WI38 (cell line): Measurements from ENCODE around the gene SLC47A2.

ENCODE experiments used
- H3K4me3 ChIP-seq: 2 replicates; pipeline ENCODE4 v1.5.1; 2011; ENCODE audit warnings: low read depth, mild to moderate bottlenecking, control low read depth, low read length
- TF ChIP-seq, protein P1 (sequence below): IDR thresholded peaks from 2 replicates; pipeline ENCODE4 v1.5.1; 2012; ENCODE audit warnings: low read depth, mild to moderate bottlenecking, control low read depth, low read length

The SLC47A2 gene

DNA sequence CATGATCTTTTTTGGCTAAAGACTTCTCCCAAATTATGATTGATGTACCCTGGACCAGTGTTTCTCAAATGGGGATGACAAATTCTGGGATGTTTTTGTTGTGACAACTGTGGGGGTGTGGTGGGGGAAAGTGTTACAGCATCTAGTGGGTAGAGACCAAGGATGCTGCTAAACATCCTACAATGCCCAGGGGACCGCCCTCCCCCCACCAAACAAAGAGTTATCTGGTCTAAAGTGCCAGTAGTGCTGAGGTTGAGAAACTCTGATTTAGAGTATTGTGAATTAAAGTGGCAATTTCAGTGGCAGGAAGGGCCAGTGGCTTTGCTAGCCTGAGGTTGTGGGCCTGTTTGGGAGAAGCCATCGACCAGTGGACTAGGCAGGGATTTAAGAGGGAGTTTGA, 33.3 kb downstream of the SLC47A2 start:
- TF ChIP-seq, protein P1, sequence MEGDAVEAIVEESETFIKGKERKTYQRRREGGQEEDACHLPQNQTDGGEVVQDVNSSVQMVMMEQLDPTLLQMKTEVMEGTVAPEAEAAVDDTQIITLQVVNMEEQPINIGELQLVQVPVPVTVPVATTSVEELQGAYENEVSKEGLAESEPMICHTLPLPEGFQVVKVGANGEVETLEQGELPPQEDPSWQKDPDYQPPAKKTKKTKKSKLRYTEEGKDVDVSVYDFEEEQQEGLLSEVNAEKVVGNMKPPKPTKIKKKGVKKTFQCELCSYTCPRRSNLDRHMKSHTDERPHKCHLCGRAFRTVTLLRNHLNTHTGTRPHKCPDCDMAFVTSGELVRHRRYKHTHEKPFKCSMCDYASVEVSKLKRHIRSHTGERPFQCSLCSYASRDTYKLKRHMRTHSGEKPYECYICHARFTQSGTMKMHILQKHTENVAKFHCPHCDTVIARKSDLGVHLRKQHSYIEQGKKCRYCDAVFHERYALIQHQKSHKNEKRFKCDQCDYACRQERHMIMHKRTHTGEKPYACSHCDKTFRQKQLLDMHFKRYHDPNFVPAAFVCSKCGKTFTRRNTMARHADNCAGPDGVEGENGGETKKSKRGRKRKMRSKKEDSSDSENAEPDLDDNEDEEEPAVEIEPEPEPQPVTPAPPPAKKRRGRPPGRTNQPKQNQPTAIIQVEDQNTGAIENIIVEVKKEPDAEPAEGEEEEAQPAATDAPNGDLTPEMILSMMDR = no peak
- no peak overlapping the region for H3K4me3 ChIP-seq

- TF ChIP-seq, protein P1 = no peak
- no peak overlapping the region for H3K4me3 ChIP-seq
Observed at GRCh38 chr17:19678581-19679453, 37.6 kb downstream of the SLC47A2 start.

DNA sequence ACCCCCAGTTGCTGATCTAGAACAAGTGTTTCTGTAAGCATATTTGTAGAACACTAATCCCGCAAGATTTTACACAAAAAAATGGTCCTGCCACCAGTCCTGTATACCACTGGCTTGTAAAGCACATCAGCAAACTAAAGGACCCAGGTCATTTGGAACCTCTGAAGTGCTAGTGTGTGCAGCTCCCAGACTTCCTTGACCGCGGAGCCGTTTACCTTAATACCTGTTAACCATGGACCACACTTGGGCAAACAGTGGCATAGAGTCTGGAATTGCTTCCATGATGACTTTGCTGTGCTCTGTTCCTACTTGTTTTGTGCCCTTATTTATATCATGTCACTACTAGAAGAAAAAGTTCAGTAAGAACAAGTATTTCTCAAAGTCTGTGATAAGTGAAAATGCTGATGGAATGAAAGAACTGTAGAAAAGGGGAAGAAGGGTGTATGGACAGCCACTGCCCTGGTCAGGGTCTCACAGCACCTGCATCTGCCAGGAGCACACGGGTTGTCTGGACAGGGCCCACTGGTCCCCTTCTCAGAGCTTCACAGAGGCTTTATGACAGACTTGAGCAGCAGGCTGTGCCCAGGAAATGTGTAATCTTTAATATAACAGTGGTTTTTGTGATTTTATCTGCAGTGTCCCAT, 38.5 kb downstream of the SLC47A2 start:
- TF ChIP-seq, protein P1 = no peak
- H3K4me3 ChIP-seq = no peak overlapping the region

DNA sequence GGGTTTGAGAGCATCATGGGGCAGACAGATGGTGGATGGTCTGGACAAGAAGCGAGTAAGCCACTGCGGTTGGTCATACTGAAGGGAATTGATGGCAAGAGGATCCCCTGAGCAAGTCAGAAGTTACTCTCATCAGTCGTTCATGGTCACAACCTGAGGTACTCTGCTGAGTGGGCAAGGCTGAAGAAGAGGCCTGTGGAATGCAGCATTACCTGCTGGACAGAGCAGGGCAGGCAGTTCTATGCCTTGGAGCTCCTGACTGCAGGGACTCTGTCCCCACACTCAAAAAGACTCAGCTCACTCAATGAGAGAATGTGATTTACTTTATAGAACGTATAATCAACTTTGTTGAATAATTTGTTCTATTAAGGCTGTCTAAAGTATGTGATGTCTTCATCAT, 39.5 kb downstream of the SLC47A2 start:
- H3K4me3 ChIP-seq = no peak overlapping the region
- TF ChIP-seq, protein P1 = no peak

DNA sequence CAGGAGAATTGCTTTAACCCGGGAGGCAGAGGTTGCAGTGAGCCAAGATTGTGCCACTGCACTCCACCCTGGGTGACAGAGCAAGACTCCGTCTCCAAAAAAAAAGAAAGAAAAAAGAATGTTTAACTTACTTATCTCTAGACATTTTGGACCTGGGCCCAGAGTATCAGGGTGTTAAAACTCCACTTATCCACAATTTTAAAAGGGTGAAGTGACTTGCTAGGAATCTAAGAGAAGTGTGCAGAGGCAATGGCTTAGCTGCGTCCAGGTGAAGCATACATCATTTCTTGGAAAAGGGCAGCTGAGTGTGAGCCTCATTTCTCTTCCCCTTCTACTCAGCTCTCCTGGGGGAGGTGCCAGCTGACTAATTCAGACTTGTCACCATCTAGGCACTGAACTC, 42.8 kb downstream of the SLC47A2 start:
- TF ChIP-seq, protein P1 = no peak
- no peak overlapping the region for H3K4me3 ChIP-seq

GRCh38 chr17:19672009-19672750, 44.2 kb downstream of the SLC47A2 start:
- TF ChIP-seq, protein P1 = no peak
- no peak overlapping the region for H3K4me3 ChIP-seq
